Astrocyte (in vitro differentiated cells and primary cell): ENCODE results near the gene C1QC. TPM values are rescaled to one million over a fixed set of nuclear protein-coding genes. Genes with fewer than 3 reads are reported as not detected.

ENCODE experiments used
- DNase-seq: peaks from one replicate; pipeline ENCODE4 v3.0.0-alpha.2; 2010; ENCODE audit warnings: low read depth
- FAIRE-seq: peaks from 2 replicates; lab custom pipeline; 2011; peaks lifted over from hg19 to GRCh38; lab: Jason Lieb, UNC
- H2AFZ ChIP-seq: 2 replicates; pipeline ENCODE4 v1.6.0; 2012; ENCODE audit warnings: low read depth, low read length, inconsistent platforms
- H3K27ac ChIP-seq: 2 replicates; pipeline ENCODE4 v1.5.1; 2011; ENCODE audit warnings: low read depth, low read length, inconsistent platforms
- H3K27me3 ChIP-seq: 2 replicates; pipeline ENCODE4 v1.6.0; 2011; ENCODE audit warnings: low read length, inconsistent platforms; ENCODE audit not compliant: insufficient read depth
- H3K36me3 ChIP-seq: 2 replicates; pipeline ENCODE4 v1.5.1; 2011; ENCODE audit warnings: low read length, inconsistent platforms; ENCODE audit not compliant: insufficient read depth
- H3K4me1 ChIP-seq: 2 replicates; pipeline ENCODE4 v1.5.1; 2011; ENCODE audit warnings: low read length, inconsistent platforms; ENCODE audit not compliant: insufficient read depth
- H3K4me2 ChIP-seq: 2 replicates; pipeline ENCODE4 v1.6.0; 2012; ENCODE audit warnings: low read length, inconsistent platforms
- H3K4me3 ChIP-seq: 2 replicates; pipeline ENCODE4 v1.5.1; 2011; ENCODE audit warnings: low read depth, mild to moderate bottlenecking, low read length, inconsistent platforms; ENCODE audit not compliant: insufficient read depth
- H3K79me2 ChIP-seq: 2 replicates; pipeline ENCODE4 v1.6.0; 2012; ENCODE audit warnings: mild to moderate bottlenecking, low read length, inconsistent platforms; ENCODE audit not compliant: insufficient read depth
- H3K9ac ChIP-seq: 2 replicates; pipeline ENCODE4 v1.6.0; 2012; ENCODE audit warnings: mild to moderate bottlenecking, low read length, inconsistent platforms
- H3K9me3 ChIP-seq: 2 replicates; pipeline ENCODE4 v1.5.1; 2012; ENCODE audit warnings: low read depth, mild to moderate bottlenecking, low read length, inconsistent platforms; ENCODE audit not compliant: insufficient read depth
- H4K20me1 ChIP-seq: 2 replicates; pipeline ENCODE4 v1.6.0; 2012; ENCODE audit warnings: low read length, inconsistent platforms; ENCODE audit not compliant: insufficient read depth
- H3K27ac Mint-ChIP-seq: one replicate; pipeline ENCODE4 v1.8.0; 2021; ENCODE audit warnings: mild to moderate bottlenecking, mixed read lengths; ENCODE audit not compliant: unreplicated experiment
- H3K27me3 Mint-ChIP-seq: one replicate; pipeline ENCODE4 v1.8.0; 2021; ENCODE audit warnings: low read depth, mixed read lengths; ENCODE audit not compliant: unreplicated experiment
- H3K36me3 Mint-ChIP-seq: one replicate; pipeline ENCODE4 v1.8.0; 2021; ENCODE audit warnings: low read depth, mixed read lengths; ENCODE audit not compliant: unreplicated experiment
- H3K4me1 Mint-ChIP-seq: one replicate; pipeline ENCODE4 v1.8.0; 2021; ENCODE audit warnings: low read depth, mixed read lengths; ENCODE audit not compliant: unreplicated experiment
- H3K4me3 Mint-ChIP-seq: one replicate; pipeline ENCODE4 v1.8.0; 2021; ENCODE audit warnings: mild to moderate bottlenecking, moderate library complexity, mixed read lengths; ENCODE audit not compliant: unreplicated experiment
- H3K9me3 Mint-ChIP-seq: one replicate; pipeline ENCODE4 v1.8.0; 2021; ENCODE audit warnings: mild to moderate bottlenecking, mixed read lengths; ENCODE audit not compliant: unreplicated experiment
- EZH2 ChIP-seq: IDR thresholded peaks from 2 replicates; pipeline ENCODE4 v1.6.1; 2012; ENCODE audit warnings: mild to moderate bottlenecking, low read length, inconsistent platforms; ENCODE audit not compliant: insufficient read depth
- total RNA-seq: library from RNA; stranded (reverse); gene quantifications from 2 replicates; pipeline ENCODE4 v1.2.1, GENCODE V29; 2021
- TF ChIP-seq, protein P1 (sequence below): IDR thresholded peaks from 2 replicates; pipeline ENCODE4 v1.5.1; 2011; ENCODE audit warnings: low read depth, mild to moderate bottlenecking, inconsistent platforms, low read length, moderate library complexity; ENCODE audit not compliant: insufficient read depth

C1QC gene
- total RNA-seq, 1 donor from 2014 or later = not detected

DNA sequence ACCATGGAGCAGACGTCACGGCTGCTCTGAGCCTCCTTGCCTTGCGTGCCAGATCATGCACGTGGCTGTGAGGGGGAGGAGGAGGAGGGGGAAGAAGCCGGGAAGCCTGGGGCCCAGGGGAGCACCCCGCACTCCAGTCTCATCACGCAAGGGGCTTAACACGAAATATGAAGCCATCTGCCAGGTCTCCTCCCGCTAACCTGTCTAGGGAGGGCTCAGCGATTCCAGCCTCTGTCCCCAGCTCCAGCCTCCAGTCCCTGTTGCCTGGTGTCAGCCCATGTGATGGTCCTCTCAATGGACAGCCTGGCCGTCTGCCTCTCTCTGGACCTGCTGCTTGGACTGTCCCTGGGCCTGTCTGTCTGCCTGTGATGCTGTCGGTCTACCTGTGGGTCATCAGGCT, 29.5 kb upstream of the C1QC start:
- Histone ChIP-seq H3K9me3 (no peaks in the 10 kb centered on the region), H3K4me2 (no peak overlapping the region), H3K79me2 (no peaks in the 10 kb centered on the region), H3K9ac (no peak overlapping the region), H3K27me3 (peaks cover 51% of the 10 kb centered on the region), H3K4me3 (no peak overlapping the region), H3K4me1 (no peaks in the 10 kb centered on the region), H4K20me1 (no peaks in the 10 kb centered on the region), H3K27ac (no peak overlapping the region), H2AFZ (no peak overlapping the region), H3K36me3 (no peaks in the 10 kb centered on the region)
- Mint-ChIP-seq H3K36me3 (no peaks in the 10 kb centered on the region), H3K4me1 (no peaks in the 10 kb centered on the region), H3K4me3 (no peak overlapping the region), H3K27me3 (peaks cover 81% of the 10 kb centered on the region), H3K27ac (no peak overlapping the region), H3K9me3 (peaks cover 2% of the 10 kb centered on the region)
- no peak for DNase-seq
- no peak for FAIRE-seq
- TF ChIP-seq EZH2 = no peak

DNA sequence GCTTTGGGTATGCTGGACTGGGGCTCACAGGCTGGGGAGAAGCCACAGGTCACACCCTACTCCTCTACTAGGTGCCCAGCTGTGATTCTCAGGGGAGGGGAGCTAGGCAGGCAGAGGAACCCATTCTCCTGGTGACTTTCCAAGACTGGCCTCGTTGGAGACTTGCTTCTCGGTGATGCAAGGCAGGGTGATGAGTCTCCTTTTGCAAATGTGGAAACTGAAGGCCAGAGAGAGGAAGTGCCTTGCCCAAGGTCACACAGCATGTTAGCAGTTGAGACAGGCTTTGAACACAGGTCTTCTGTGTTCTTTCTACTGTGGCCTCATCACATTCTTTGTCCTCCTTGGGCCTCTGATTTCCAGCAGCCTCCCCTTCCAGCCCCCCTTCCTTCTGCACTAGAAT, 27.5 kb upstream of the C1QC start:
- Mint-ChIP-seq H3K27ac (no peak overlapping the region), H3K27me3 (peaks cover 76% of the 10 kb centered on the region), H3K36me3 (no peaks in the 10 kb centered on the region), H3K4me3 (no peak overlapping the region), H3K9me3 (peaks cover 2% of the 10 kb centered on the region), H3K4me1 (no peaks in the 10 kb centered on the region)
- Histone ChIP-seq H3K4me2 (no peak overlapping the region), H3K4me3 (no peak overlapping the region), H3K9ac (no peak overlapping the region), H3K36me3 (no peaks in the 10 kb centered on the region), H3K79me2 (no peaks in the 10 kb centered on the region), H3K4me1 (no peaks in the 10 kb centered on the region), H3K27ac (no peak overlapping the region), H4K20me1 (no peaks in the 10 kb centered on the region), H2AFZ (no peak overlapping the region), H3K27me3 (peaks cover 57% of the 10 kb centered on the region), H3K9me3 (no peaks in the 10 kb centered on the region)
- no peak for FAIRE-seq
- no peak for DNase-seq
- TF ChIP-seq EZH2 = no peak
- TF ChIP-seq, protein P1, sequence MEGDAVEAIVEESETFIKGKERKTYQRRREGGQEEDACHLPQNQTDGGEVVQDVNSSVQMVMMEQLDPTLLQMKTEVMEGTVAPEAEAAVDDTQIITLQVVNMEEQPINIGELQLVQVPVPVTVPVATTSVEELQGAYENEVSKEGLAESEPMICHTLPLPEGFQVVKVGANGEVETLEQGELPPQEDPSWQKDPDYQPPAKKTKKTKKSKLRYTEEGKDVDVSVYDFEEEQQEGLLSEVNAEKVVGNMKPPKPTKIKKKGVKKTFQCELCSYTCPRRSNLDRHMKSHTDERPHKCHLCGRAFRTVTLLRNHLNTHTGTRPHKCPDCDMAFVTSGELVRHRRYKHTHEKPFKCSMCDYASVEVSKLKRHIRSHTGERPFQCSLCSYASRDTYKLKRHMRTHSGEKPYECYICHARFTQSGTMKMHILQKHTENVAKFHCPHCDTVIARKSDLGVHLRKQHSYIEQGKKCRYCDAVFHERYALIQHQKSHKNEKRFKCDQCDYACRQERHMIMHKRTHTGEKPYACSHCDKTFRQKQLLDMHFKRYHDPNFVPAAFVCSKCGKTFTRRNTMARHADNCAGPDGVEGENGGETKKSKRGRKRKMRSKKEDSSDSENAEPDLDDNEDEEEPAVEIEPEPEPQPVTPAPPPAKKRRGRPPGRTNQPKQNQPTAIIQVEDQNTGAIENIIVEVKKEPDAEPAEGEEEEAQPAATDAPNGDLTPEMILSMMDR = no peak

DNA sequence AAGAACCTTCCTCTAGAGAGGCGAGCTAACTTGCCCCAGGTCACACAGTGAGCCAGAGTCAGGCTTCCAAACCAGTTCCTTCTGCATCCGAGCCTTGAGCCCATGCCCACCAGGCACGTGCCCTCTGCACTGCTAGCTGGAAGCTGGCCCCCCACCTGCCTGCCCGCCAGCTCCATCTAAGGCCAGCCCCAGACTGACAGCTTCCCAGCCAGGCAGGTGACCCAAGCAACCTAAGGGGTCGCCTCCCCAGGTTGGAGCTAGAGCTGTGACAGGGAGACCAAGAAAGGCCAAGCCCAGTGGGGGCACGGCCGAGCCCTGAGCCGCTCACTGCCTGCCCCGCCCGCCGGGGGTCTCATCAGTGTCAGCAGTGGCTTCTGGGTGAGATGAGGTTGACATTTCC, 26.9 kb upstream of the C1QC start:
- no peaks in the 10 kb centered on the region for H3K4me1 Mint-ChIP-seq
- no peaks in the 10 kb centered on the region for H3K36me3 ChIP-seq
- no peak overlapping the region for H3K9ac ChIP-seq
- no peaks in the 10 kb centered on the region for H3K36me3 Mint-ChIP-seq
- no peak overlapping the region for H3K27ac ChIP-seq
- TF ChIP-seq EZH2 = no peak
- TF ChIP-seq, protein P1 = no peak
- no peaks in the 10 kb centered on the region for H4K20me1 ChIP-seq
- peaks cover 2% of the 10 kb centered on the region for H3K9me3 Mint-ChIP-seq
- H3K27me3 ChIP-seq = peaks cover 57% of the 10 kb centered on the region
- no peak overlapping the region for H3K4me3 ChIP-seq
- FAIRE-seq (no peak), DNase-seq (no peak)
- H3K4me3 Mint-ChIP-seq = no peak overlapping the region
- peaks cover 78% of the 10 kb centered on the region for H3K27me3 Mint-ChIP-seq
- H3K4me1 ChIP-seq = no peaks in the 10 kb centered on the region
- H3K4me2 ChIP-seq = no peak overlapping the region
- H3K27ac Mint-ChIP-seq = no peak overlapping the region
- H2AFZ ChIP-seq = no peak overlapping the region
- H3K79me2 ChIP-seq = no peaks in the 10 kb centered on the region
- H3K9me3 ChIP-seq = no peaks in the 10 kb centered on the region
